ENCODE results near the gene WASHC4.

WASHC4 gene, protein sequence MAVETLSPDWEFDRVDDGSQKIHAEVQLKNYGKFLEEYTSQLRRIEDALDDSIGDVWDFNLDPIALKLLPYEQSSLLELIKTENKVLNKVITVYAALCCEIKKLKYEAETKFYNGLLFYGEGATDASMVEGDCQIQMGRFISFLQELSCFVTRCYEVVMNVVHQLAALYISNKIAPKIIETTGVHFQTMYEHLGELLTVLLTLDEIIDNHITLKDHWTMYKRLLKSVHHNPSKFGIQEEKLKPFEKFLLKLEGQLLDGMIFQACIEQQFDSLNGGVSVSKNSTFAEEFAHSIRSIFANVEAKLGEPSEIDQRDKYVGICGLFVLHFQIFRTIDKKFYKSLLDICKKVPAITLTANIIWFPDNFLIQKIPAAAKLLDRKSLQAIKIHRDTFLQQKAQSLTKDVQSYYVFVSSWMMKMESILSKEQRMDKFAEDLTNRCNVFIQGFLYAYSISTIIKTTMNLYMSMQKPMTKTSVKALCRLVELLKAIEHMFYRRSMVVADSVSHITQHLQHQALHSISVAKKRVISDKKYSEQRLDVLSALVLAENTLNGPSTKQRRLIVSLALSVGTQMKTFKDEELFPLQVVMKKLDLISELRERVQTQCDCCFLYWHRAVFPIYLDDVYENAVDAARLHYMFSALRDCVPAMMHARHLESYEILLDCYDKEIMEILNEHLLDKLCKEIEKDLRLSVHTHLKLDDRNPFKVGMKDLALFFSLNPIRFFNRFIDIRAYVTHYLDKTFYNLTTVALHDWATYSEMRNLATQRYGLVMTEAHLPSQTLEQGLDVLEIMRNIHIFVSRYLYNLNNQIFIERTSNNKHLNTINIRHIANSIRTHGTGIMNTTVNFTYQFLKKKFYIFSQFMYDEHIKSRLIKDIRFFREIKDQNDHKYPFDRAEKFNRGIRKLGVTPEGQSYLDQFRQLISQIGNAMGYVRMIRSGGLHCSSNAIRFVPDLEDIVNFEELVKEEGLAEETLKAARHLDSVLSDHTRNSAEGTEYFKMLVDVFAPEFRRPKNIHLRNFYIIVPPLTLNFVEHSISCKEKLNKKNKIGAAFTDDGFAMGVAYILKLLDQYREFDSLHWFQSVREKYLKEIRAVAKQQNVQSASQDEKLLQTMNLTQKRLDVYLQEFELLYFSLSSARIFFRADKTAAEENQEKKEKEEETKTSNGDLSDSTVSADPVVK

DNA sequence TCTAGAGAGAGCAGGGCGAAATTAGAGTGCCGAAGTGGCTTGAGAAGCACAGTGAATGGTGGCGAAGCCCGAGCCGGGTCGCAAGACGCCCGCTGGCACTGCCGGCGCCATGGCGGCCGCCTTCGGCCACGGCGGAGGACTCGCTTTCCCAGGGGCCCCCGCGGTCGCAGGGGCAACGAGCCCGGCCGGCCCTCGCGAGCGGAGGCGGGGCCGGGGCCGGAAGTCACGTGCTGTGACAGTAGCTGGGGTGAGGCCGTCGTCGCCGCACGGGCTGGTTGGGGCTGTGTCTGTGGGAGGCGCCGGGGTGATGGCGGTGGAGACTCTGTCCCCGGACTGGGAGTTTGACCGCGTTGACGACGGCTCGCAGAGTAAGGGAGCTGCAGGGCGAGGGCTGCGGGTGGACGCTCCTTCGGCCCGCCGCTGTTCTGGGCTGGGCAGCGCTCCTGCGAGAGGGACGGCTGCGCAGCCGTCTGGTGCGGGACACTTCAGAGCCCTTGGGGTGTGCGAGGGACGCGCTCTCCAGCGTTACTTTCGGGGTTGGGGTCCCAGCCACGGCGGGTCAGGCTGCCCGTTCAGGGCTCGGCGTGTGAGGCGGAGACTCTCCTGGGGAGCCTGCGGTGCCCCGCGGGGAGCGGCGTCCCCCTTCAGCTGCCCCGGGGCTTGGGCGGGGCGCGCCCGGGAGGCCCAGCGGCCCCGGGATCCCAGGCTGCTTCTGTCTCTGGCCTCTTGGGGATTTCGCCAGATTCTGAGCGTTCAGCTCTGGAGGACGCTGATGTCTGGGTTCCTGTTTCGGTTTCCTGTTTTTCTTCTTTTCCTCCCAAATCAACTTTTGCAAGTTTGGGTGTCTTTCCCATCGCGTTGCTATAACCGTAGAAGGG, at the start of gene WASHC4:
WASHC4 (plus strand) TSS at position 238 of the 878 bp plus-strand sequence; CDS start at position 308, 70 bp downstream.
- DNase-seq (ENCODE audit: insufficient read length, low spot score) (peak; percentile 94), FAIRE-seq (peak; percentile 89)

- DNase-seq (ENCODE audit: insufficient read length, low spot score) (no peak), FAIRE-seq (peak; percentile 33)
These were observed 46.7 kb upstream of the WASHC4 start for GRCh38 chr12:105060715-105061378.

DNA sequence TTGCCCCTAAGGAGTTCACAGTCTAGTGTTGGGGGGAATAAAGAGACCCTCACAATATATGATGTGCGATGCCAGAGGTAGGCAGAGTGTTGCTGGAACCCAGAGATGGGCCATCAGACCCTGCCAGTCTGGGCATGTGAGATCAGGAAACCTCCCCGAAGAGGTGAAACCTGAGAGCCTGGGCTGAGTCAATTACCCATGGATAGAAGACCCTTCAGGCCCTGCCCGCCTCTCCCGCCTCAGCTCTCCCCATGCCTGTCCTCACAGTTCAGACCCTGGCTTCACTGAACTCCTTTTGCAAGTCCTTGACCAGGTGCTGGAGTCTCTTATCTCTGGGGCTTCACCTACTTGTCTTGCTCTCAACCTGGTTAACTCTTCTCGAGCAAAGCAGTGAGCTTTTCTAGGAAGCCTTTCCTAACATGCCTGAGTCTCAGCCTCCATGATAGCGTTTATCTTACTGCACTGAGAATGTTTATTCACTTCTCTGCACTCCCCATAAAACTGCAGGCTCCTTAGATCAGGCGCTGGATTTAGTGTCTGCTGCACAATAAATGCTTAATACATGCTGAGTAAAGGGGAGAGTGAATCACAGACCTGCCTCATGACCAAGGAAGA, 42.9 kb upstream of the WASHC4 start:
- DNase-seq (ENCODE audit: insufficient read length, low spot score): no peak

DNA sequence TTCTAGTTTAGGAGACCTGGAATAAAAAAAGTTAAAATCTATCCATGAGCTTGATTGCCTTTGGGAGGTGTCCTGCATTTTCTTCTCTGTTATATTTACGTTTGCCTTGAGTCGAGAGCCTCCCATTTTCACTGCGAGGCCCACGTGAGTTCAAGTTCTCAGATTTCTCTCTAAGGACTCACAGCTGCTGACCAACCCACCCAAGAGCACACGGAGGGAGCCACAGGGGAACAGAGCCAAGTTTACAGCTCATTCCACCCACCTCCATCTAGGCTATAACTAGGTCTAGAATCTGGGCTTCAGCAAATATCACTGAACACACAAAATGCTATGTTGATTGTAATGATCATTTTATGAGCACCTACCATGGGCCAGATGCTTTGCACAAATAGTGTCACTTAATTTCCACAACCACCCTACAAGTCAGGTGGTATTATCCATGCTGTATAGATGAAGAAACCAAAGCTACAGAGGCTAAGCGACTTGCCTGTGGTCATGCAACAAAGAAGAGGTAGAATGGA, 40.0 kb upstream of the WASHC4 start:
- DNase-seq (ENCODE audit: insufficient read length, low spot score) (no peak), FAIRE-seq (no peak)

More for the DNA sequence above, 42.9 kb upstream of the WASHC4 start:
- no peak for FAIRE-seq

GRCh38 chr12:105069936-105070702, 37.4 kb upstream of the WASHC4 start:
- no peak for FAIRE-seq
- no peak for DNase-seq (ENCODE audit: insufficient read length, low spot score)

DNA sequence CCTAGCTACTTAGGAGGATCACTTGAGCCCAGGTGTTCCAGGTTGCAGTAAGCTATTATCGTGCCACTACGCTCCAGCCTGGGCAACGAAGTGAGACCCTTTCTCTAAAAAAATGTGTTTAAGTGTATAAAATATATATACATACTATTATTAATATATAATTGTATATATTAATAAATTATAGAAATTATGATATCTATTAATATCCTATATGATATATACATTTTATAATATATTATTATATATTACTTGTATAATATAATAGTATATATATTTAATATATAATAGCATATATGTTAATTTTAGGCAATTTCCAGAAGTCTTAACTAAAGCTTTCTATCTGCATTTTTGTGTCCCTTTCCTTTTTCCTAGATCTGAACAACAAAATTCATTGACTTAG, 35.5 kb upstream of the WASHC4 start:
- FAIRE-seq (no peak), DNase-seq (ENCODE audit: insufficient read length, low spot score) (no peak)

- peak; percentile 18 for FAIRE-seq
- DNase-seq (ENCODE audit: insufficient read length, low spot score): no peak
These were observed 34.5 kb upstream of the WASHC4 start for GRCh38 chr12:105072888-105073488.

GRCh38 chr12:105076098-105076497, 31.4 kb upstream of the WASHC4 start:
- FAIRE-seq (no peak), DNase-seq (ENCODE audit: insufficient read length, low spot score) (no peak)

- FAIRE-seq: no peak
- no peak for DNase-seq (ENCODE audit: insufficient read length, low spot score)
These were observed 30.6 kb upstream of the WASHC4 start for GRCh38 chr12:105076913-105077312.

- no peak for DNase-seq (ENCODE audit: insufficient read length, low spot score)
- FAIRE-seq: no peak
These were observed 30.1 kb upstream of the WASHC4 start for GRCh38 chr12:105077435-105077834.

- DNase-seq (ENCODE audit: insufficient read length, low spot score) (no peak), FAIRE-seq (no peak)
These were observed 28.6 kb upstream of the WASHC4 start for GRCh38 chr12:105078712-105079570.

- no peak for FAIRE-seq
- no peak for DNase-seq (ENCODE audit: insufficient read length, low spot score)
These were observed 24.5 kb upstream of the WASHC4 start for GRCh38 chr12:105083031-105083430.

GRCh38 chr12:105083551-105084105, 23.9 kb upstream of the WASHC4 start:
- FAIRE-seq (peak; percentile 23), DNase-seq (ENCODE audit: insufficient read length, low spot score) (no peak)

GRCh38 chr12:105084251-105085250, 23.0 kb upstream of the WASHC4 start, which contains the start of gene ALDH1L2:
TSS of gene ALDH1L2 (minus strand) at chr12:105084458. CDS start at chr12:105084436, 22 bp downstream.
- DNase-seq (ENCODE audit: insufficient read length, low spot score): peak; percentile 64
- no peak for FAIRE-seq

GRCh38 chr12:105085501-105085900, 22.0 kb upstream of the WASHC4 start:
- DNase-seq (ENCODE audit: insufficient read length, low spot score) (no peak), FAIRE-seq (no peak)
